Ovary (tissue), 3 donors: ENCODE data around the gene ESRRG.

Experiments used
- CTCF ChIP-seq, 3 donors: fragments of 450-650 bp in 2 of 3; fragments of 200-600 bp in 1 of 3; IDR thresholded peaks; one replicate each; pipeline versions ENCODE4 v1.5.1 to v1.8.0; 2016 to 2022; ENCODE audit warnings: antibody characterized with exemption in 3 of 3, mild to moderate bottlenecking in 1 of 3
- EP300 ChIP-seq: sonication (generic); formaldehyde crosslinking; IDR thresholded peaks from one replicate; pipeline ENCODE4 v1.6.1; 2017; ENCODE audit warnings: antibody characterized with exemption
- POLR2A ChIP-seq: fragments of 450-650 bp; IDR thresholded peaks from one replicate; pipeline ENCODE4 v1.6.1; 2017; ENCODE audit warnings: antibody characterized with exemption, mild to moderate bottlenecking, moderate library complexity
- donor health status: DM: no; HTN: no; CAD: no.

- TF ChIP-seq CTCF (IDR thresholded peaks at IDR 0.05): no peak
- no peak for TF ChIP-seq EP300
- TF ChIP-seq POLR2A: no peak
Observed at GRCh38 chr1:216643176-216643575, 80.1 kb downstream of the ESRRG start.
